NB4 (cell line): Measurements from ENCODE around the gene GOLGA6C.

Experiments used
- CTCF ChIP-seq: IDR thresholded peaks from one replicate; pipeline ENCODE4 v1.5.1; 2012; ENCODE audit warnings: low read depth, low read length
- POLR2A ChIP-seq: IDR thresholded peaks from 2 replicates; pipeline ENCODE4 v1.6.1; 2011; ENCODE audit warnings: mild to moderate bottlenecking; ENCODE audit not compliant: insufficient read length; ENCODE audit errors: extremely low read depth

- no peak for TF ChIP-seq POLR2A
- no peak for TF ChIP-seq CTCF
Measured at GRCh38 chr15:75228787-75229186, 29.3 kb upstream of the GOLGA6C start.
